GM12864 (cell line): ENCODE results near the gene CHSY1.

Source experiments
- DNase-seq: peaks from one replicate; pipeline ENCODE4 v3.0.0-alpha.2; 2011; ENCODE audit warnings: low read depth
- H3K4me3 ChIP-seq: 2 replicates; pipeline ENCODE4 v1.5.1; 2011; ENCODE audit warnings: mild to moderate bottlenecking, low read depth, low read length, control low read depth
- TF ChIP-seq, protein P1 (sequence below): IDR thresholded peaks from 2 replicates; pipeline ENCODE4 v1.5.1; 2011; ENCODE audit warnings: low read depth, mild to moderate bottlenecking, moderate library complexity, low read length, control low read depth, inconsistent platforms; ENCODE audit errors: missing control alignments

Gene CHSY1

DNA sequence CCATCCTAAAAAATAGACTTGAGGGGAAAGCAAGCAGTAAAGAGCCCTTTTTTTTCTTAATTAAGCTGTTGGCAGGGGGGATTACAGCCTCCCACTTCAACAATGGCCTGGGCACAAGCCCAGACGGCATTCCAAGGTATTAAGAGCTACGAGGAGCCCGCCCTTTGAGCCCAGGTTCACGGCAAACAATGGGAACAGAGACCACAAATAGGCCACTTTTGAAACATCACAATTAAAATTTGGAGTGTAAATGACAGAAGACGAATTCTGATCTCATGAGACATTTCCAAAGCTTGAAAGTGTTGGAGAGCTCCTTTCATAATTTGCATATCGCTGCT is 8.9 kb downstream of the CHSY1 start:
- TF ChIP-seq, protein P1, sequence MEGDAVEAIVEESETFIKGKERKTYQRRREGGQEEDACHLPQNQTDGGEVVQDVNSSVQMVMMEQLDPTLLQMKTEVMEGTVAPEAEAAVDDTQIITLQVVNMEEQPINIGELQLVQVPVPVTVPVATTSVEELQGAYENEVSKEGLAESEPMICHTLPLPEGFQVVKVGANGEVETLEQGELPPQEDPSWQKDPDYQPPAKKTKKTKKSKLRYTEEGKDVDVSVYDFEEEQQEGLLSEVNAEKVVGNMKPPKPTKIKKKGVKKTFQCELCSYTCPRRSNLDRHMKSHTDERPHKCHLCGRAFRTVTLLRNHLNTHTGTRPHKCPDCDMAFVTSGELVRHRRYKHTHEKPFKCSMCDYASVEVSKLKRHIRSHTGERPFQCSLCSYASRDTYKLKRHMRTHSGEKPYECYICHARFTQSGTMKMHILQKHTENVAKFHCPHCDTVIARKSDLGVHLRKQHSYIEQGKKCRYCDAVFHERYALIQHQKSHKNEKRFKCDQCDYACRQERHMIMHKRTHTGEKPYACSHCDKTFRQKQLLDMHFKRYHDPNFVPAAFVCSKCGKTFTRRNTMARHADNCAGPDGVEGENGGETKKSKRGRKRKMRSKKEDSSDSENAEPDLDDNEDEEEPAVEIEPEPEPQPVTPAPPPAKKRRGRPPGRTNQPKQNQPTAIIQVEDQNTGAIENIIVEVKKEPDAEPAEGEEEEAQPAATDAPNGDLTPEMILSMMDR = no peak
- H3K4me3 ChIP-seq = no peak overlapping the region
- DNase-seq = no peak

DNA sequence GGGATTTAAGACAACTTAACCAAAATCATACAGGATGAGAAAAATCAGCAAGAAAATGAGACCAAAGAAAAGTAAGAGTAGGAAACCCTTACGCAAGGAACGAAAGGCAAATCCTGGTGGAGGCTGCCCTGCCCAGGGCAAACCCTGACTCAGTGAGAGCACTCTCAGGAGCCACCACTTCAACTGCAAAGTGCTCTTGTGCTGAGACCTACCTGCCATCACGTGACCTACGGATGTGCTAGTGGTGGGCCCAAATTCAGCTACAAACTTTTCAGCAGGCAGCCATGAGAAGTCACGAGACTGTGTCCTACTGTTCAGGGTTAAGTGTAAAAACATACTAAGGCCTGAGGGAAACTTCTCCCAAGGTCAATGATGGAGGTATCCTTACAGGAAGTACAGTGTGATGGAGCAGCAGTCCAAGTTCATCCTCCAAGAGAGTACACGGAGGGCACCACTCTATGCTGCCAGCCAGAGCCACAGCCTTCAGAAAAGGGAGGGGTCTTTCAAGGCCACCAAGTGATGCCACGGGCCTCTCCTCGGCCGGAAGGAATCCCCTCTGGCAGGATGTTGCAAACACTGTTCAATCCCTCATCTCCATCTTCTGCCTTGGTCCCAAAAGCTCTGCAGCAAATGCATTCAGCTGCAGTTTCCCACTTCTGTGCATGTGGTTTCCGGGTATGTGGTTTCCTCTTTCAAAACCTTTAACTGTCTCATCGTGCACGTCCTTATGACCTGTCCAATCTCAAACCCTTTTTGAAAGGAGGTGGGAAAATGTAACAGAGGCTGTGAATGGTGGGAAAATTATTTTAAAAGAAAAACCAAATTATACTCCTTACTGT is 9.5 kb downstream of the CHSY1 start:
- H3K4me3 ChIP-seq = no peak overlapping the region
- peak; percentile 69 for DNase-seq
- TF ChIP-seq, protein P1 = no peak

DNA sequence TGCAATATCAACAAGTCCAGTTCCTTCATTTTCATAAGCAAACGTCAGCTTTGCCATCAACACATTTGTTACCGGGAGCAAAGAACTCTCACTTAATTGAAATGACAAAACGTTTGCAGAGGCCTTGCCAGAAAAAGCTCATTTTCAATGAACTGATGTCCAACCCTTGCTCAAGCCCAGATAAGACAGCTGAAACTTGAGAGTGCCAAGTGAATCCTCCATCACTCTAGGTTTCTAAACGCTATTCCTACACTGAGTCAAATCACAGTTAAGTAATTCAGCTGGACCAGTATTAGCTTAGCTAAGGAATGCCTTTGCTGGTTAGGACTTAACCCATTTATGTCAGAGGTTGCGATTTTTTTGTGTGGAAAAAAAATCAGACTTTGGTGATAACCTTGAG is 11.5 kb downstream of the CHSY1 start:
- no peak for DNase-seq

DNA sequence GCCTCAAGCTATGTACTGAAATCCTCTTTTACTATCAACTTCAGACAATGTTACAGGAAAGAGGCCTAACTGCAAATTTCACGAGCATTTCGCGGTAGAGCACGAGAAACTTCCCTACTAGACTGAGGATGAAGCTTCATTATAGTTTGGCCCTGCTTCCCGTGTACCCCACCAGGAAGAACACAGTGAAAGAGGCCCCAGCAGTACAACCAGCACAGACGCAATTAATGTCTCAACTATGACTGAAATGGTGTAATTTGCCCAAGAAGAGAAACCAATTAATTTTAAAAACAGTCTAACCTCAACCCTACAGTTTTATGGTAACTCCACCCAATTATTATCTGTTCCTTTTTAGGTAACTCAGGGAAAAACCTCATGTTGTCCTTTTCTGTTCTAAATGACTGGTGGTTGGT is 12.1 kb downstream of the CHSY1 start:
- DNase-seq = no peak
- no peak overlapping the region for H3K4me3 ChIP-seq
- TF ChIP-seq, protein P1 = no peak

More for the DNA sequence above, 11.5 kb downstream of the CHSY1 start:
- H3K4me3 ChIP-seq = no peak overlapping the region
- TF ChIP-seq, protein P1 = no peak

DNA sequence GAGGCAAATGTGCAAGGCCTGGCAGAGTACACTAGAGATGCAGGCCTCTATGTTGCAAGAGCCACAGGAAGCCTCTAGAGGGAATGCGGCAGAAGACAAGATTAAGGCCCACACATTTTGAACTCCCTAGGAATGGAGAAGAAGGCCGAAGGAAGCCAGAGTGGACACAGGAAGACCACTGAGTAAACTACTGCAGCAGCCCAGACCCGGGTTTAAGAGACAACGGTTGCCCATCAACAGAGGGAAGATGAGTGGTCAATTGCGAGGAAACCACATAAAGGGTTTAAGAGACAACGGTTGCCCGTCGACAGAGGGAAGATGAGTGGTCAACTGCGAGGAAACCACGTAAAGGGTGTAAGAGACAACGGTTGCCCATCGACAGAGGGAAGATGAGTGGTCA is 14.6 kb downstream of the CHSY1 start:
- no peak overlapping the region for H3K4me3 ChIP-seq
- DNase-seq = no peak
- TF ChIP-seq, protein P1 = no peak

DNA sequence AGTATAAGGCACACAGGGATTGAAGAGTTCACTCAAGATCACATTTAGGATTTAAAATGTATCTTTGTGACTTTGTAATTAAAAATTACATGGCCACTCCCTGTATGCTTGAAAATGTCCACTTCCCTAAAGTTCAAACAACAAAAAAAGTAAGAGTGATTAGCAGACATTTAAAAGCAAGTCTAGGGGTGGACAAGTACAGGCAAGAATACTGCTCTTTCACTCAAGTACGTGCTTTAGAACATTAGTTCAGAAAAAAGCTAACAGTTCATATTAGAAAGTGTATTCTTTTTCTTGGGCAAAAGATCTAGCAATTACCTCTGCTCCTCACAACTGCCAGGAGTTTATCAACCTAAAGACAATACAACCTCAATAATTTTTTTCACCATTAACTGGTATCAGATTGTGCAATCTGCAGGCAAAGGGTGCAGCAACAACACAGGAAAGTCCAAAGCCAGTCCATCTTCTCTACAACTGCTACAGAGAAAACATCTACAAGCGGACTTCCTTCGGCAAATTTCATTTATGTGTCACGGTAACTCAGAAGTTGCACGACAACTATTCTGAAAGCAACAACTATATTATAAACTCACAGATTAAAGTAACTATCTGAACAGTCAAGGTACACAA is 18.1 kb downstream of the CHSY1 start:
- TF ChIP-seq, protein P1 = no peak
- H3K4me3 ChIP-seq = no peak overlapping the region
- DNase-seq = no peak
